Measurements from ENCODE around the gene PCLO. TPM values are rescaled to one million over a fixed set of nuclear protein-coding genes. Genes with fewer than 3 reads are reported as not detected.

PCLO gene
- total RNA-seq, 1 experiment from 2014 or later = 4.1 TPM

GRCh38 chr7:82839555-82839954, 323.1 kb downstream of the PCLO start:
- no peak overlapping the region for H3K4me3 Mint-ChIP-seq (ENCODE audit: unreplicated experiment)
- no peak for TF ChIP-seq CTCF (IDR thresholded peaks at IDR 0.05; ENCODE audit: insufficient read depth in 1 of 2, low read depth in 1 of 2, low read length in 1 of 2, severe bottlenecking in 1 of 2, unreplicated experiment in 1 of 2)
- intact Hi-C loops (cut with micrococcal nuclease; ENCODE audit: unreplicated experiment) = no loop called here
- no peak overlapping the region for H3K4me3 ChIP-seq (ENCODE audit: low read depth, low read length)
- ChIA-PET POLR2A (no interaction called here), CTCF (no interaction called here)
- H3K36me3 Mint-ChIP-seq (ENCODE audit: insufficient read depth, unreplicated experiment) = no peaks in the 10 kb centered on the region
- no peaks in the 10 kb centered on the region for H3K9me3 ChIP-seq
- no peaks in the 10 kb centered on the region for H3K4me1 Mint-ChIP-seq (ENCODE audit: low read depth, unreplicated experiment)
- peaks cover 3% of the 10 kb centered on the region for H3K27me3 Mint-ChIP-seq (ENCODE audit: insufficient read depth, unreplicated experiment)
- no peak for DNase-seq
- H3K36me3 ChIP-seq (ENCODE audit: control insufficient read depth, insufficient read depth, low read length) = no peaks in the 10 kb centered on the region
- no TSS peak for BruUV-seq (replicated peaks)
- H3K4me1 ChIP-seq = no peaks in the 10 kb centered on the region
- H3K27ac Mint-ChIP-seq (ENCODE audit: unreplicated experiment) = no peak overlapping the region
- no peaks in the 10 kb centered on the region for H3K27me3 ChIP-seq (replicated peaks; ENCODE audit: control insufficient read depth, insufficient read depth, low read length)
- H3K9me3 Mint-ChIP-seq (ENCODE audit: unreplicated experiment) = no peaks in the 10 kb centered on the region

- BruUV-seq (replicated peaks) = no TSS peak
Observed at GRCh38 chr7:82839063-82839462, 323.6 kb downstream of the PCLO start.

GRCh38 chr7:82838314-82838713, 324.4 kb downstream of the PCLO start:
- H3K27ac Mint-ChIP-seq (ENCODE audit: unreplicated experiment) = no peak overlapping the region
- no peak overlapping the region for H3K4me3 Mint-ChIP-seq (ENCODE audit: unreplicated experiment)
- no peaks in the 10 kb centered on the region for H3K9me3 Mint-ChIP-seq (ENCODE audit: unreplicated experiment)
- DNase-seq = no peak
- ChIA-PET POLR2A (no interaction called here), CTCF (no interaction called here)
- H3K27me3 Mint-ChIP-seq (ENCODE audit: insufficient read depth, unreplicated experiment) = peaks cover 3% of the 10 kb centered on the region
- Histone ChIP-seq H3K4me3 (ENCODE audit: low read depth, low read length) (no peak overlapping the region), H3K9me3 (no peaks in the 10 kb centered on the region), H3K4me1 (no peaks in the 10 kb centered on the region), H3K27me3 (replicated peaks; ENCODE audit: control insufficient read depth, insufficient read depth, low read length) (no peaks in the 10 kb centered on the region), H3K36me3 (ENCODE audit: control insufficient read depth, insufficient read depth, low read length) (no peaks in the 10 kb centered on the region)
- TF ChIP-seq CTCF (IDR thresholded peaks at IDR 0.05; ENCODE audit: insufficient read depth in 1 of 2, low read depth in 1 of 2, low read length in 1 of 2, severe bottlenecking in 1 of 2, unreplicated experiment in 1 of 2) = no peak
- H3K36me3 Mint-ChIP-seq (ENCODE audit: insufficient read depth, unreplicated experiment) = no peaks in the 10 kb centered on the region
- no TSS peak for BruUV-seq (replicated peaks)
- intact Hi-C loops (cut with micrococcal nuclease; ENCODE audit: unreplicated experiment) = no loop called here
- no peaks in the 10 kb centered on the region for H3K4me1 Mint-ChIP-seq (ENCODE audit: low read depth, unreplicated experiment)

More at GRCh38 chr7:82839063-82839462, 323.6 kb downstream of the PCLO start:
- Mint-ChIP-seq H3K4me1 (ENCODE audit: low read depth, unreplicated experiment) (no peaks in the 10 kb centered on the region), H3K36me3 (ENCODE audit: insufficient read depth, unreplicated experiment) (no peaks in the 10 kb centered on the region), H3K27me3 (ENCODE audit: insufficient read depth, unreplicated experiment) (peaks cover 3% of the 10 kb centered on the region), H3K27ac (ENCODE audit: unreplicated experiment) (no peak overlapping the region), H3K4me3 (ENCODE audit: unreplicated experiment) (no peak overlapping the region), H3K9me3 (ENCODE audit: unreplicated experiment) (no peaks in the 10 kb centered on the region)
- Histone ChIP-seq H3K27me3 (replicated peaks; ENCODE audit: control insufficient read depth, insufficient read depth, low read length) (no peaks in the 10 kb centered on the region), H3K9me3 (no peaks in the 10 kb centered on the region), H3K4me3 (ENCODE audit: low read depth, low read length) (no peak overlapping the region), H3K36me3 (ENCODE audit: control insufficient read depth, insufficient read depth, low read length) (no peaks in the 10 kb centered on the region), H3K4me1 (no peaks in the 10 kb centered on the region)
- no peak for TF ChIP-seq CTCF (IDR thresholded peaks at IDR 0.05; ENCODE audit: insufficient read depth in 1 of 2, low read depth in 1 of 2, low read length in 1 of 2, severe bottlenecking in 1 of 2, unreplicated experiment in 1 of 2)
- no peak for DNase-seq
- intact Hi-C loops (cut with micrococcal nuclease; ENCODE audit: unreplicated experiment) = no loop called here
- POLR2A ChIA-PET = no interaction called here
- CTCF ChIA-PET = no interaction called here

Measured in Caco-2 (cell line).